ENCODE measurements around the gene AUTS2. TPM values are rescaled to one million over a fixed set of nuclear protein-coding genes. Genes with fewer than 3 reads are reported as not detected.
"Not testable (repeated sequence)": the region's sequence is repeated elsewhere in the genome, so short reads cannot be mapped to it uniquely, and the experiment has no call there.

AUTS2 gene
- total RNA-seq, 1 experiment from 2014 or later: 2.3 TPM

- in situ Hi-C loops (cut with HindIII; ENCODE audit: low pct_unique_long_range_greater_than_20kb, low sequenced_read_pairs): no loop called here
- DNase-seq (ENCODE audit: low read depth): no peak
Measured at GRCh38 chr7:70591643-70592042, 993.4 kb downstream of the AUTS2 start.

DNA sequence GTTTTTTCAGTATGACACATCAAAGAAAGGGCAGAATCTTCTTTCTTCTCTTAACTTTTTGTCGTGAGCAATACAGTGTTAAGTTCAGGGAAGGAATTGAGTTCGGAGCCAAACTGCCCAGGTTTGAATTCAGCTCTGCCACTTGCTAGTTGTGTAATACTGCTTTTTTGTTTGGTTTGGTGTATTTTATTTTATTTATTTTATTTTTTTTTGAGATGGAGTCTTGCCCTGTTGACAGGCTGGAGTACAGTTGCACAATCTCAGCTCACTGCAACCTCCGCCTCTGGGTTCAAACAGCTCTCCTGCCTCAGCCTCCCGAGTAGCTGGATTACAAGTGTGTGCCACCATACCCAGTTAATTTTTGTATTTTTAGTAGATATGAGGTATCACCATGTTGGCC, 993.9 kb downstream of the AUTS2 start:
- no peak for DNase-seq (ENCODE audit: low read depth)
- in situ Hi-C loops (cut with HindIII; ENCODE audit: low pct_unique_long_range_greater_than_20kb, low sequenced_read_pairs): no loop called here

- no peak for DNase-seq (ENCODE audit: low read depth)
Measured at GRCh38 chr7:70594170-70594569, 995.9 kb downstream of the AUTS2 start.

GRCh38 chr7:70594885-70595284, 996.6 kb downstream of the AUTS2 start:
- in situ Hi-C loops (cut with HindIII; ENCODE audit: low pct_unique_long_range_greater_than_20kb, low sequenced_read_pairs); DNase-seq (ENCODE audit: low read depth): not testable (repeated sequence)

More at GRCh38 chr7:70594170-70594569, 995.9 kb downstream of the AUTS2 start:
- in situ Hi-C loops (cut with HindIII; ENCODE audit: low pct_unique_long_range_greater_than_20kb, low sequenced_read_pairs): no loop called here

- in situ Hi-C loops (cut with HindIII; ENCODE audit: low pct_unique_long_range_greater_than_20kb, low sequenced_read_pairs): no loop called here
- no peak for DNase-seq (ENCODE audit: low read depth)
Measured at GRCh38 chr7:70595370-70595754, 997.1 kb downstream of the AUTS2 start.

DNA sequence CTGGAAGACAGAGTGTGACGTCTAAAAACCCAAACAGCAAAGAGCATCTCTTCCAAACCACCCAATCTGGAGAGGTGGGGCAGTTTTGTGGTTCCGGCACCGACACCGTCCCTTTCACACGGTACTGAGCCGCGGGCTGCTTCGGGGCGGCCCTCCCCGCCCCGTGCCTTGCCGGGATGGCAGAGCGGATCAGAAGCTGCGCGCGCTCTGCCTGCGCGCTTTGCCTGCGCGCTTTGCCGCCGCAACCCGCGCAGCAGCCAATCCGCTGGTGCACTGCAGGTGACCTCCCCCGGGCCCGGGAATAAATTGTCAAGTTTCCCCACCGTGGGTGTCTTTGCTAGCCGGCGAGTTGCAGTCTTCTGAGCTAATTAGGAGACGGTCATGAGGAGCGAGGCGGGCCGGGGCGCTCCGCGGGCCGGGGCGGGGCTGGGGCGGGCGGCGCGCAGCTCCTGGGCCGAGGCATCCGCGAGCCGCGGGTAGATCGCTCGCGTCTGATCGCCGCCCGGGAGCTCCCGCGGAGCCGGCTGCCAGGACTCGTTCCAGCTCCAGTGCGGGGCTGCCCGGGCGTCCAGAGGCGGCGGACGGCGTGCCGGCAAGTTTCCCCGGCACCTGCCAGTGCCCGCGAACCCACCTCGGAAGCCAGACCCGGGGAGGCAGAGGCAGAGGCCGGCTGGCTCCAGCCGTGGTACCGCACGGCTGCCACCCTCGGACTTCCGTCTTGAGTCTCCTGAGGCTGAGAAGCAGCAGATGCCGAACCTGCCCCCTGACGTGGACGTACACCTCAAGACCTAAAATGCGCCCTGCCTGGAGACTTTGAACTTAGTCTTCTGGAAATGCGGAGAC, 997.7 kb downstream of the AUTS2 start:
- no peak for DNase-seq (ENCODE audit: low read depth)

DNA sequence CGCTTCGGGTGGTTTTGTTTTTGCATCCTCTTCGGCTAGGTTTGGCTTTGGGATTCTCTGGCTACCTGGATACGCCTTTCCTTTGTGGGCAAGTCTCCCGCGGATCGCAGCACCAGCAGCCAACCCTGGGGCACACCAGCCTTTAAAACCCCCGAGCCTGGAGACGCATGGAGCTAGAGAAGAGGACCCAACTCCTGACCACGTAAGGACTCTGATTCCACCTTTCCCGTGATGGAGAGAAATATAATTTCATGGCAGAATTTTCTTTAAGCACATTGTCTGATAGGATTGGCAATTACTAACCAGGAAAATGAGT, 998.3 kb downstream of the AUTS2 start:
- in situ Hi-C loops (cut with HindIII; ENCODE audit: low pct_unique_long_range_greater_than_20kb, low sequenced_read_pairs): no loop called here
- DNase-seq (ENCODE audit: low read depth): no peak

More for the DNA sequence above, 997.7 kb downstream of the AUTS2 start:
- in situ Hi-C loops (cut with HindIII; ENCODE audit: low pct_unique_long_range_greater_than_20kb, low sequenced_read_pairs): no loop called here

DNA sequence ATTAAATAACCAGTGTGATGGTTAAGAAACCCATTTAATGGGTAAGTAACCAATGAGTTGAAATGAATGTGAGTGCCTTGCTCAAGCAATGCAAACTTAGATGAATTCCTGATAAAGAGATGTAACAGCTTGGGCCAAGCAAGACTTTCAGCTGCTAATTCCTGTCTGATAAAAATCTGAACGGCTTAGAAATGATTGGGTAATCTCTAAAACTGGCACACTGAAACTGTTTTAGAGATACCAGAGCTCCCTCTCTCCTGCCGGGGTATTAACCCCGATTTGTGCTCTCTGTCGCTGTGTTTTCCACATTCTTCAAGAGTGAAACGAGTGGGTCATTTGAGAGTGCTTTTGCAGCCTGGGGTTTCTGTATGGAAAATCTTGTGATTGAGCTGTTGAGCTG, 998.8 kb downstream of the AUTS2 start:
- in situ Hi-C loops (cut with HindIII; ENCODE audit: low pct_unique_long_range_greater_than_20kb, low sequenced_read_pairs): no loop called here
- DNase-seq (ENCODE audit: low read depth): no peak

- DNase-seq (ENCODE audit: low read depth): peak; percentile 71
- in situ Hi-C loops (cut with HindIII; ENCODE audit: low pct_unique_long_range_greater_than_20kb, low sequenced_read_pairs): no loop called here
Measured at GRCh38 chr7:70598976-70599375, 1000.7 kb downstream of the AUTS2 start.

DNA sequence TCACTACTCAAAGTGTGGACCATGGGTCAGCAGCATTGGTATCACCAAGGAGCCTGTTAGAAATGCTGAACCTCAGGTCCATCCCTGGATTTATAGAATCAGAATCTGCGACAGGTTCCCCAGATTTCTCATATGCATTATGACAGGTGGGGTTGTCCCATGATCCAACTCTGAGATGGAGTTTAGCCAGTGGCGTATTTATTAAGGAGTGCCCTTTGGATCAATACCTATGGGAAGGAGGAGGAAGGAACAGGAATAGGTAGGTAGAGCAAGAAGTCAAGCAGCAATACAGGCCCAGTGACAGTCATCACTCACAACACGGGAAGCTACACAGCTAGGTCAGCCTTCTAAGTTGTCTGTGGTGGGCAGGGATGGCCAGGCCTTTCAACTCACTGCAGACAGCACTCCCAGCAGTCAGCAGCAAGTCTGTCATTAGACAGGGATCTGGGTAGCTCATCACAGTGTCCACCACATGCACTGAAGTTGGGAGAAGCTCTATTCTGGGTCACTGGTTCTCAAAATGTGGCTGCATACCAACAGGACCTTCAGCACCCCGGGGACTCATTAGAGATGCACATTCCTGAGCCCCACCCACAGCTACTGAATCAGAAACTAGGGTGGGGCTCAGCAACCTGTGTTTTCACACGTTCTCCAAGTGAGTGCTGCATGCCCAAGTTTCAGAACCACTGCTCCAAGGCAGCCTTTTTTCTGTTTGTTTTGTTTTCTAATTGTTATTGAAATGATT, 1001.3 kb downstream of the AUTS2 start:
- peak; percentile 82 for DNase-seq (ENCODE audit: low read depth)
- in situ Hi-C loops (cut with HindIII; ENCODE audit: low pct_unique_long_range_greater_than_20kb, low sequenced_read_pairs): no loop called here

GRCh38 chr7:70600993-70601392, 1002.7 kb downstream of the AUTS2 start:
- in situ Hi-C loops (cut with HindIII; ENCODE audit: low pct_unique_long_range_greater_than_20kb, low sequenced_read_pairs): no loop called here
- DNase-seq (ENCODE audit: low read depth): no peak

DNA sequence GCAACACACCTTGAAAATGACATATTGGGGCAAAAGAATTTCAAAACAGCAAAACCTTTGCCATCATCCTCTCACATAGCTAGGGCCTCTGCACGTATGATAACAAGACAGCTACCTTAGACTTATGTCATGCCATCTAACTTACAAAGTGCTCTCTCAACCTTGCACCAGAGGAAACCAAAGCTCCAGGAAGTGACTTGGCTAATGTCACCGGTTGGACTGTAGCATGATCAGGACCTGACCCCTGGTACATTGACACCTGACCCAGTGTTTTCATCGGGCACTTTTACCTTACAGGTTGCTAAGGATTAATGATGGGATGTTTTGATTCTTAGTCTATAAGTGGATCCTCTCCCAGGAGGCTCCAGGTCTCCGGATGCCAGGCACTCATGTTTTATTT, 1003.8 kb downstream of the AUTS2 start:
- no peak for DNase-seq (ENCODE audit: low read depth)

DNA sequence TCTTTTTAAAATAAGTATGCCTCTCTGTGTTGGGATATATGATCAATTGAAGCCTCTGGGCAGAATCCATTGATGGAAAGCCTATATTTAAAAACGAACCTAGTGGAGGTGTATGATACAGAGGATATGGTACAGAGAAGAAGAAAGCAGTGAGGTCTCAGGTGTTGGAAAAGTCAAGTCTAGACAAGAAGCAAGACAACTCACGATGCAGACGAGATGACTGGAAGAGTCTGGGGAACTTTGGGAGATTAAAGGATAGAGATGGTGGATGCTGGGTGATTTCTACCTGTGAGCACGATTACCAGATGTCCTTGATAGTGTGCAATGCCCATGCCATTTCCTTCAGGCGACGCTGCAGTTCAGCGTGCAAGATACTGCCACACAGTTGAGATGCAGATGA, 1009.0 kb downstream of the AUTS2 start:
- in situ Hi-C loops (cut with HindIII; ENCODE audit: low pct_unique_long_range_greater_than_20kb, low sequenced_read_pairs): no loop called here
- DNase-seq (ENCODE audit: low read depth): no peak

More for the DNA sequence above, 1003.8 kb downstream of the AUTS2 start:
- in situ Hi-C loops (cut with HindIII; ENCODE audit: low pct_unique_long_range_greater_than_20kb, low sequenced_read_pairs): no loop called here

- DNase-seq (ENCODE audit: low read depth): no peak
- in situ Hi-C loops (cut with HindIII; ENCODE audit: low pct_unique_long_range_greater_than_20kb, low sequenced_read_pairs): no loop called here
Measured at GRCh38 chr7:70607759-70608158, 1009.5 kb downstream of the AUTS2 start.

- in situ Hi-C loops (cut with HindIII; ENCODE audit: low pct_unique_long_range_greater_than_20kb, low sequenced_read_pairs): no loop called here
- DNase-seq (ENCODE audit: low read depth): no peak
Measured at GRCh38 chr7:70608229-70608628, 1010.0 kb downstream of the AUTS2 start.

- in situ Hi-C loops (cut with HindIII; ENCODE audit: low pct_unique_long_range_greater_than_20kb, low sequenced_read_pairs): no loop called here
- no peak for DNase-seq (ENCODE audit: low read depth)
Measured at GRCh38 chr7:70612811-70613210, 1014.5 kb downstream of the AUTS2 start.

DNA sequence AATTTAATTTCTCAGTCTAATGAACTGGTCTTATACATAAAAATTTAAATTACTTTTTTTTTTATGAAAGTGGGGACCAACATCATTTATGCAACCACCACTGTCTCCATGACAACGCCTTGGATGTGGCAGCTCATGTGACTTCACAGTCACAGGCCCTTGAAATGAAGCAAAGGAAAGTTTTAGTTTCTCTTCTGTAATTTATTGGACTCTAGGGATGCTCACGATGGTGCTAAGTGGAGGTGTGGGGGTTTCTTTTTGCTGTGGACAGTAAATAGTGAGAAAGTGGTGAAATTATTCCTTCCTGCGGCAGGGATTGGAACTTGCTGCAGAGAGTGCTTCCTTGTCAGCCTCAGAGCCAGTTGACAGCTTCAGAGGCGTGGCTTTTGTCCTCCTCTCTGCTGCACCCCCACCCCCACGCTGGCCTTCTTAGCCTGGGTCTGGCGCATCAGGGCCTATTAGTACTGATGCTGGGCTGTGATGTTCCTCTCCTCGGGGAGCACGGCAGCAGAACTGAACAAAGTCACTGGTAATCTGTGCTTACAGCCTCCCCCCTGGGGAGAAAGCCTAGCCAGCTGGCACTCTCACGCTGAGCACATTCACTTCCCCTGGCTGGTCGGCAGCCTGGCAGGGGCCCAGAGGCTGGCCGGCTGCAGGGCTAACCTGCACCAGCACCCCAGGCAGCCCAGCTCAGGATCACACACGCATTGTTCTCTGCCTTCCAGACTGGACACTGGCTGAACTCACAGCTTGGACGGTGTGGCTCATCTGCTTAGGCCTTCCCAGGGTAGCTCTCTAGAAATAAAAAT, 1016.2 kb downstream of the AUTS2 start:
- DNase-seq (ENCODE audit: low read depth): no peak
- in situ Hi-C loops (cut with HindIII; ENCODE audit: low pct_unique_long_range_greater_than_20kb, low sequenced_read_pairs): no loop called here

DNA sequence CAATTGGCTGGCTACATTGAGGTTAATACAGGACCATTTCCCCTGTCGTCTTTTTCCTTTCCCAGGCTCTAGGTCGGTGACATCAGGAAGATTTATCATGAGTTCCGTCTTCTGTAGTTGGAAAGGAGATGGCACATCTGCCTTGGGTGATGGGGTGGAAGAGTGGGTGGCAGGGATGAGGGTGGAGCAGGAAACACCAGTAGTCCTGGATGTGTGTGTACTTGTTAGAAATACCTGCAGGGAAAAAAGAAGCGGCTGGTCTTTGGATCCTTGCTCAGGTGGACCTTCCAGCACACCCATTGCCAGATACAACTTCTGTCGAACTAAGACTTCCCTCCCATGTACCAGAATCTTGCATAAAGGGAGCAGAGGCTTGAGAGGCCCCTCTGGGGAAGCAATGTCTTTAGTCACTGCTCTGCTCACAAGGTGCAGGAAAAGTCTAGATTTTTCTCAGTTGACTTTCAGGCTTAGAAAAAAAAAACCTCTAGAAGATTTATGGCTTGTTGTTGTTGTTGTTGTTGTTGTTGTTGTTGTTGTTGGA, 1016.9 kb downstream of the AUTS2 start:
- in situ Hi-C loops (cut with HindIII; ENCODE audit: low pct_unique_long_range_greater_than_20kb, low sequenced_read_pairs): no loop called here
- DNase-seq (ENCODE audit: low read depth): no peak

- in situ Hi-C loops (cut with HindIII; ENCODE audit: low pct_unique_long_range_greater_than_20kb, low sequenced_read_pairs): no loop called here
- no peak for DNase-seq (ENCODE audit: low read depth)
Measured at GRCh38 chr7:70616211-70616610, 1017.9 kb downstream of the AUTS2 start.
